ENCODE data around the gene SNTG2. TPM values are rescaled to one million over a fixed set of nuclear protein-coding genes. Genes with fewer than 3 reads are reported as not detected.
A peak's percentile ranks its signal among the peaks of the same experiment; 100 is the strongest.

SNTG2 gene
- total RNA-seq, 1 donor, result 0.09 TPM

DNA sequence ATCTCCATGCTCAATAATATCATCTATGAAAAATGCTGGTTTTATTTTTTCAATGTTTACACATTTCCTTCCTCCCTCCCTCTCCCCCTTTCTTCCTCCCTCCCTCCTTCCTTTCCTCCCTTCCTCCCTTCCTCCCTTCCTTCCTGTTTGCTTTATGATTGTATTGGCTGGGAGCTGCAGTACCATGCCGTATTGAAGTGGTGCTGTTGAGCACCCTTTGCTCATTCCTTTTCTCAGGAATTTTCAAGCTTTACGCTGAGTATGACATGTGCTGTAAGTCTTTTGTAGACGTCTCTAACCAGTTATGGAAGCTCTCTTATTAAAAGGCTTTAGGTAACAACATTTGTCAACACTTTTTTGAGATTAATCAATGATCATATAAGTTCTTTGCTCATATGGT is 100.4 kb downstream of the SNTG2 start:
- DNase-seq (ENCODE audit: low read depth), result peak; percentile 3
- TF ChIP-seq, protein P1, sequence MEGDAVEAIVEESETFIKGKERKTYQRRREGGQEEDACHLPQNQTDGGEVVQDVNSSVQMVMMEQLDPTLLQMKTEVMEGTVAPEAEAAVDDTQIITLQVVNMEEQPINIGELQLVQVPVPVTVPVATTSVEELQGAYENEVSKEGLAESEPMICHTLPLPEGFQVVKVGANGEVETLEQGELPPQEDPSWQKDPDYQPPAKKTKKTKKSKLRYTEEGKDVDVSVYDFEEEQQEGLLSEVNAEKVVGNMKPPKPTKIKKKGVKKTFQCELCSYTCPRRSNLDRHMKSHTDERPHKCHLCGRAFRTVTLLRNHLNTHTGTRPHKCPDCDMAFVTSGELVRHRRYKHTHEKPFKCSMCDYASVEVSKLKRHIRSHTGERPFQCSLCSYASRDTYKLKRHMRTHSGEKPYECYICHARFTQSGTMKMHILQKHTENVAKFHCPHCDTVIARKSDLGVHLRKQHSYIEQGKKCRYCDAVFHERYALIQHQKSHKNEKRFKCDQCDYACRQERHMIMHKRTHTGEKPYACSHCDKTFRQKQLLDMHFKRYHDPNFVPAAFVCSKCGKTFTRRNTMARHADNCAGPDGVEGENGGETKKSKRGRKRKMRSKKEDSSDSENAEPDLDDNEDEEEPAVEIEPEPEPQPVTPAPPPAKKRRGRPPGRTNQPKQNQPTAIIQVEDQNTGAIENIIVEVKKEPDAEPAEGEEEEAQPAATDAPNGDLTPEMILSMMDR (IDR thresholded peaks at IDR 0.05; ENCODE audit: insufficient read depth, low read length), result no peak

DNA sequence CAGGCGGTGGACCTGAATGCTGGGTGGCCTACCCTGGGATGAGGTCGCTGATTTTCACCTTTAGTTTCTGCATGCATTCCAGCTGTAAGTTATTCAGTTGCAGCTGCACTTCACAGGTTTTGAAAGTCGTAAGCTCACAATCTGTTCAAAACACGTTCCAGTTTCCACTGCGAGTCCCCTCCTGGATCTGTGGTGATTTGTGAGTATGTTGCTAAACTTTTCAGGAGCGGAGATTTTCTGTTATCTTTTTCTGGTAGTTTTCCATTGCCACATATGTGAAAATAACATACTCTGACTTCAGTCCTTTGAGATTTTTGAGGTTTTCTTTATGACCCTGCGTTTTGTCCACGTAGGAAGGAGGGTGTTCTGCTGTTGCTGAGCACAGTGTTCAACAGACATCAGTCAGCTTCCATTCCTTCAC is 102.1 kb downstream of the SNTG2 start:
- H3K4me3 ChIP-seq (ENCODE audit: low read depth, low read length), result no peak overlapping the region
- peak; percentile 37 for DNase-seq (ENCODE audit: low read depth)
- TF ChIP-seq, protein P1 (IDR thresholded peaks at IDR 0.05; ENCODE audit: insufficient read depth, low read length), result no peak

More for the DNA sequence above, 100.4 kb downstream of the SNTG2 start:
- no peak overlapping the region for H3K4me3 ChIP-seq (ENCODE audit: low read depth, low read length)

DNA sequence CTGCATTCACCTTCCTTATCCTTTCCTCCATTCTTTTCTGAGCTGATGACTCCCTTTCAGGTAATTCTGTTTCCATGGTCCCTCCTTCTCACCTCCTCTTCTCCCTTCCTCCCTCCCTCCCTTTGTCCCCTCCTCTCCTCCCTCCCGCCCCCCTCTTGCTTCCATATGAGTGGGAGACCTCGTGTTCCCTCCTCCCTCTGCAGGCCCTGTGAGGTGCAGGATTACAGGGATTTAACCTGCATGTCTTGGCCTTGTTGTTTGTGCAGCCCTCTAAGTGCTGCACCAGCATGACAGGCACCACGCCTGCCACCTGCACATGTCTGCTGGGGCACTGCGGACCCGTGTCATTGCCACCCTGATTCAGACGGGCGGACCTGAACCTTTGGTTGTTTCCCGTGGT is 103.1 kb downstream of the SNTG2 start:
- no peak for DNase-seq (ENCODE audit: low read depth)
- TF ChIP-seq, protein P1 (IDR thresholded peaks at IDR 0.05; ENCODE audit: insufficient read depth, low read length), result no peak
- H3K4me3 ChIP-seq (ENCODE audit: low read depth, low read length), result no peak overlapping the region

DNA sequence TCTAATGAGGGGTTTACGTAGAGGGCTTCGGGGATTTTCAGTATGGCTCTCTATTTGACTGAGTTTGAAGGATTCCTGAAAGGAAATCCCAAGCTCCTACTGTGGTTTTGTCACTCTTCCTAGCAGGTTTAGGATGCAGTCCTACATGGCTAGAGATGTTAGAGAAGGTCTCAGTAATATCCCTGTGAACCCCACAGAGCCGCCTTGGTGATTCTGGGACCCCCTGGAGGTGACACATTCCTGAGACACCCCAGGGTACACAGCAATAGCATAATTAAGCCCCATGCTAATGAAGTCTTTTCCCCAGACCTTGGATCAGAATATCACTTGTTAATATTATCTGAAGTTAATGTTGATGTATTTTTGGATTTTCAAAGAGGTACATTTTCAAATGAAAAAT is 103.8 kb downstream of the SNTG2 start:
- H3K4me3 ChIP-seq (ENCODE audit: low read depth, low read length), result no peak overlapping the region
- DNase-seq (ENCODE audit: low read depth), result no peak
- TF ChIP-seq, protein P1 (IDR thresholded peaks at IDR 0.05; ENCODE audit: insufficient read depth, low read length), result no peak

DNA sequence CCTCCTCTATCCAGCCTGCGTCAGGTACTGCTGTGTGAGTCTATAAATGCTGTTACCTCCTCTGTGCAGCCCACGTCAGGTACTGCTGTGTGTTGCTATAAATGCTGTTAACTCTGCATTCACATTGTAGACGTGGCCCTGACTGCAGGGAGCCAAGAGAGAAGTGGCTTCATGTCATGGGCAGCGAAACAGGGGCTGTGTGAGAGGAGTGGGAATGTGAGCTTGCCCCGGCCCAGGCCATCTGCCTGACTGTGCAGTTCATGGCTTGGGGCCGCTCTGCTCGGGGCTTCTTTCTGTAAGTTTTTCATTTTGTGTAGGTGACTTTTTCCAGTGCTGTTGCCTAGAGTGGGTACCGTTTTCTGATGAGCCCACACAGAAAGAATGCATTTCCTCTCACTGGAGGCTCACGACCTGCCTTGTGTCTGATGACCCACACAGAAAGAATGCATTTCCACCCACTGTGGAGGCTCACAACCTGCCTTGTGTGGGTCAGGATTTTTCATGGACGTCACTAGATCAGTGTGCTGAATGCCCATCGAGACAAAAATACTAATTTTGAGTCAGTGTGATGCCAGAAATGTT is 104.5 kb downstream of the SNTG2 start:
- DNase-seq (ENCODE audit: low read depth), result peak; percentile 70
- TF ChIP-seq, protein P1 (IDR thresholded peaks at IDR 0.05; ENCODE audit: insufficient read depth, low read length), result no peak
- no peak overlapping the region for H3K4me3 ChIP-seq (ENCODE audit: low read depth, low read length)

DNA sequence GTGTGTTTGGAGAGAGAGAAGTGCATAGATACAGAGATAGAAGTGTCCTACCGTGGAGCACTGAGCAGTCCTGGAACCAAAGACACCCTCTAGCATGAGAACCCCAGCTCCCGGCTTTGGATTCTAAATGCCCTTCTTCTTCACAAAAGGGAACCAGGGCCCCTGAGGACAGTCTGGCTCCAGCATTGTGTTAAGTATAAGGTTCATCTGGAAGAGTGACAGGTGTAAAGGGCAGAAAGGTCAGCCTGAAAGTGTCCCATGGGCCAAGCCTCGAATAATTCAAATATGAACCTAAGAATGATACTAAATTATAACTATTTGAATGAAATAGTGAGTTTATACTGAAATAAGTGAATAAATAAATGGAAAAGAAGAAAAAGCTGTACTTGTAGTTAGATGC is 109.7 kb downstream of the SNTG2 start:
- TF ChIP-seq, protein P1 (IDR thresholded peaks at IDR 0.05; ENCODE audit: insufficient read depth, low read length), result no peak
- no peak for DNase-seq (ENCODE audit: low read depth)
- H3K4me3 ChIP-seq (ENCODE audit: low read depth, low read length), result no peak overlapping the region

DNA sequence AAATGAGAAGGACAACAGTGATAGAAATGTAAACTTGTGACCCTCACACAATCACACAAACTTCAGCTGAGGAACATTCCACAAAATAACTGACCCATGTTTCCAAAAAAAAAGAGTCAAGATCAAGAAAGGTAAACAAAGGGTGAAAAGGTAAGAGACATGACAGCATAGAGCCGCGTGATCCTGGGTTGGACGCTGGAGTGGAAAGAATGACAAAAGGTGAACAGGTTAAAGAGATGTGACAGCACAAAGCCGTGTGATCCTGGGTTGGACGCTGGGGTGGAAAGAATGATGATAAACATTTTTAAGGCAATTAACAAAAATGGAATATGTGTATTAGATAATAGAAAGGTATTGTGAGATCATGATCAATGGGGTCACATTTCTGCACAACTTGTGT is 110.3 kb downstream of the SNTG2 start:
- no peak overlapping the region for H3K4me3 ChIP-seq (ENCODE audit: low read depth, low read length)
- TF ChIP-seq, protein P1 (IDR thresholded peaks at IDR 0.05; ENCODE audit: insufficient read depth, low read length), result no peak
- DNase-seq (ENCODE audit: low read depth), result no peak
